Measurements from ENCODE around the gene COPE.

DNA sequence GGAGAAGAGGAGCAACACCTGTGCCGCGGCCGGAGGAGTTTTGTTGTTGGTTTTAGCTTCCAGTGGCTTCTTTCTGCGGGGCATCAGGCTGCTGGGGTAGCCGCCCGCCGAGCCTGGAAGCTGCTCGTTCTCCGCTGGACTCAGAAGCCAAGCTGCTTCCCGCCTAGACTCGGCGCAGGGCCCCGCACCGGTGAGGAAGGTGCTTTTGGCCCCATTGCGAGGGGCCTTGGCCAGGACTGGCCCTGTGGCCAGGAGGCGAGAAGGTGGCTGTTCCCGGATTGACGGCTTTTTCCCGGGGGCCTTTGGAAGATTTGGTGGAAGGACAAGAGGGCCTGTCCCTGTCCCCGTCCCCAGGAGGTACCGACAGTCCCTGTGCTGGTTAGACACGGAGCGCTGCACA lies 52.0 kb downstream of the COPE start:
- no peak for TF ChIP-seq POLR2A (IDR thresholded peaks at IDR 0.05)
- TF ChIP-seq, protein P1, sequence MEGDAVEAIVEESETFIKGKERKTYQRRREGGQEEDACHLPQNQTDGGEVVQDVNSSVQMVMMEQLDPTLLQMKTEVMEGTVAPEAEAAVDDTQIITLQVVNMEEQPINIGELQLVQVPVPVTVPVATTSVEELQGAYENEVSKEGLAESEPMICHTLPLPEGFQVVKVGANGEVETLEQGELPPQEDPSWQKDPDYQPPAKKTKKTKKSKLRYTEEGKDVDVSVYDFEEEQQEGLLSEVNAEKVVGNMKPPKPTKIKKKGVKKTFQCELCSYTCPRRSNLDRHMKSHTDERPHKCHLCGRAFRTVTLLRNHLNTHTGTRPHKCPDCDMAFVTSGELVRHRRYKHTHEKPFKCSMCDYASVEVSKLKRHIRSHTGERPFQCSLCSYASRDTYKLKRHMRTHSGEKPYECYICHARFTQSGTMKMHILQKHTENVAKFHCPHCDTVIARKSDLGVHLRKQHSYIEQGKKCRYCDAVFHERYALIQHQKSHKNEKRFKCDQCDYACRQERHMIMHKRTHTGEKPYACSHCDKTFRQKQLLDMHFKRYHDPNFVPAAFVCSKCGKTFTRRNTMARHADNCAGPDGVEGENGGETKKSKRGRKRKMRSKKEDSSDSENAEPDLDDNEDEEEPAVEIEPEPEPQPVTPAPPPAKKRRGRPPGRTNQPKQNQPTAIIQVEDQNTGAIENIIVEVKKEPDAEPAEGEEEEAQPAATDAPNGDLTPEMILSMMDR (IDR thresholded peaks at IDR 0.05): no peak

Measured in testis (tissue), 2 donors.